GM21423 (cell line): Measurements from ENCODE around the gene FOXO3.
"Not testable (repeated sequence)": the region's sequence is repeated elsewhere in the genome, so short reads cannot be mapped to it uniquely, and the experiment has no call there.

Source experiments
- ATAC-seq: cut with Tn5 transposase; IDR thresholded peaks from one replicate; pipeline ENCODE4 v1.9.1; 2021; ENCODE audit warnings: mild to moderate bottlenecking, moderate library complexity; ENCODE audit not compliant: unreplicated experiment

FOXO3 gene

DNA sequence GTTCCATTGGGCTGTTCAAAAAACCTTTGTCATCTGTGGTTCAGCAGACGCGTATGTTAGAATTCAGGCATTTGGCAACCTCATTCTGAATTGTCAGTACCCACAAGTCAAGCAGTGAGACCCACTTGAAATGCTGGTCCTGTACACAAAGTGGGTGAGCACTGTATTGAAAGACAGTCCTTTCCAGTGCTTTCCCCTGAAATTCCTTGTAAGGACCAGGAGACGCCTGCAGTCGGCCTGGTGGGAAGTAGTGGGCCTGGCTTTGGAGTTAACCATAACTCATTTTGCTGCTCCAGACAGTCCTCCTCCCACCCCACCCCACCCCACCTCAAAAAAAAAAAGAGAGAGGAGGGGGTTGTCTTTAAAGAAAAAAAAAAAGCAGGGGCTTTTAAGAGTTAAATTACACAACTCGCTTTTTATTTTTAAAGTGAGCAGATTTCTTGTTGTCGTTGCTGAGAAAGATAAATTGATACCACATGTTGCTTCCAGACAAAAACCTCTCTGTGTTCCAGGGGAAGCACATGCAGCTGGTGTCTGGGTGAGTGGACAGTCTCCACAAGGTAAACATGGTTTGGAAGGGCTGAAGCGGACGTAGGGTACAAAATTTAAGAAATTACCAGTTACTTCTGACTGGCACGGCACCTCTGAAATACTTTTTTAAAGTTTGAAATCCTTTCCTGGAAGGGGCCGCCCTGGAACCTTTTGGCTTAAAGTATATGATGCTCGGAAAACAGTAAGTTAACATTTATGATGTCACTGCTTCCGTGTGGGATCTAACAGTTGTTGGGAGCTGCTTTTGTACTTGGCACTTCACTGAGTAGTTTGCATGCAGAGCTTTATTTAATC is 95.3 kb downstream of the FOXO3 start:
- no peak for ATAC-seq

- no peak for ATAC-seq
Observed at GRCh38 chr6:108656836-108657235, 96.1 kb downstream of the FOXO3 start.

DNA sequence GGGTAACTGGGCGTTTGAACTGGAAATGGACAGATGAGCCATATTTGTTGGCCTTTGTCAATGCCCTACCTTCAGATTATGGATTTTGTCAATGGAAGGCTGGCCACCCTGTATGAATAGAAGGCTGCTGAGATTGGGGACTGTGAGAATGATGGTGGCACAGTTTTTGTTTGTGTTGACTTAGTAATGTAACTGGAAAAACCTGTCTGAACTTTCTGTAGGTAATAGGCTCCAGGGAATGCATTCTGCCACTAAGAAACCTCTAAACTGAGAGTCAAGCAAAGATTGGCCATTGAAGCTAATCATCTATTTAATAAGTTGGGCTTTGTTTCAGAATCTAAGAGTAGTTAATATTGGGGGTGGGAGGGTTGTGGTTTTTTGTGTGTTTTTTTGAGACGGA is 97.5 kb downstream of the FOXO3 start:
- no peak for ATAC-seq

- ATAC-seq, result not testable (repeated sequence)
Observed at GRCh38 chr6:108658785-108659184, 98.1 kb downstream of the FOXO3 start.

- no peak for ATAC-seq
Observed at GRCh38 chr6:108660251-108660650, 99.5 kb downstream of the FOXO3 start.

GRCh38 chr6:108661430-108661829 is 100.7 kb downstream of the FOXO3 start:
- no peak for ATAC-seq

GRCh38 chr6:108661982-108662381 is 101.3 kb downstream of the FOXO3 start:
- ATAC-seq, result no peak

- ATAC-seq, result no peak
Observed at GRCh38 chr6:108662702-108663101, 102.0 kb downstream of the FOXO3 start.

DNA sequence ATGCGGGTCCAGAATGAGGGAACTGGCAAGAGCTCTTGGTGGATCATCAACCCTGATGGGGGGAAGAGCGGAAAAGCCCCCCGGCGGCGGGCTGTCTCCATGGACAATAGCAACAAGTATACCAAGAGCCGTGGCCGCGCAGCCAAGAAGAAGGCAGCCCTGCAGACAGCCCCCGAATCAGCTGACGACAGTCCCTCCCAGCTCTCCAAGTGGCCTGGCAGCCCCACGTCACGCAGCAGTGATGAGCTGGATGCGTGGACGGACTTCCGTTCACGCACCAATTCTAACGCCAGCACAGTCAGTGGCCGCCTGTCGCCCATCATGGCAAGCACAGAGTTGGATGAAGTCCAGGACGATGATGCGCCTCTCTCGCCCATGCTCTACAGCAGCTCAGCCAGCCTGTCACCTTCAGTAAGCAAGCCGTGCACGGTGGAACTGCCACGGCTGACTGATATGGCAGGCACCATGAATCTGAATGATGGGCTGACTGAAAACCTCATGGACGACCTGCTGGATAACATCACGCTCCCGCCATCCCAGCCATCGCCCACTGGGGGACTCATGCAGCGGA is 102.9 kb downstream of the FOXO3 start:
- ATAC-seq, result not testable (repeated sequence)

DNA sequence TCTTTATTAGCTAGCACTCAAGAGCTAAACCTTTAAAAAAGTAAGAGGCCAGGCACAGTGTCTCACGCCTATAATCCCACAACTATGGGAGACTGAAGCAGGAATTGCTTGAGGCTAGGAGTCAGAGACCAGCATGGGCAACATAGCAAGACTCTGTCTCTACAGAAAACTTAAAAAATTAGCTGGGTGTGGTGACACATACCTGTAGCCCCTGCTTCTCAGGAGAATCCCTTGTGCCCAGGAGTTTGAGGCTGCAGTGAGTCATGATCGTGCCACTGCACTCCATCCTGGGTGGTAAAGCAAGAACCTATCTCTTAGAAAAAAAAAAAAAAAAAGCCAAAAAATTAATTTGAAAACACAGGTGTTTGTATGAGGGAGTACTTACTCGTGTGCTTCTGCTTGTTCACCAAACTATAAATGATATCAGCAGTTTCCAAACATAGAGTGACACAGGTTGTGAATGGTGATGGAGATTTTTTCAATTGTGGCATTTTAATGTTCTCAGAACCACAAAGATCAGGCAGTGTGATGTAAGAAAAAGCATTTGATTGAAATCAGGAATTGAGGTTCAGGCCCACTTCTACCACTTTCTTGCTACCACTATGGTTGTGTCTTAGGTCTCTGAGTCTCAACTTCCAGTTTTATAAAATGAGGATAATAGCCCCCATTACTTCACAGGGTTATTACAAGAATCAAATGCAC is 104.9 kb downstream of the FOXO3 start:
- no peak for ATAC-seq

DNA sequence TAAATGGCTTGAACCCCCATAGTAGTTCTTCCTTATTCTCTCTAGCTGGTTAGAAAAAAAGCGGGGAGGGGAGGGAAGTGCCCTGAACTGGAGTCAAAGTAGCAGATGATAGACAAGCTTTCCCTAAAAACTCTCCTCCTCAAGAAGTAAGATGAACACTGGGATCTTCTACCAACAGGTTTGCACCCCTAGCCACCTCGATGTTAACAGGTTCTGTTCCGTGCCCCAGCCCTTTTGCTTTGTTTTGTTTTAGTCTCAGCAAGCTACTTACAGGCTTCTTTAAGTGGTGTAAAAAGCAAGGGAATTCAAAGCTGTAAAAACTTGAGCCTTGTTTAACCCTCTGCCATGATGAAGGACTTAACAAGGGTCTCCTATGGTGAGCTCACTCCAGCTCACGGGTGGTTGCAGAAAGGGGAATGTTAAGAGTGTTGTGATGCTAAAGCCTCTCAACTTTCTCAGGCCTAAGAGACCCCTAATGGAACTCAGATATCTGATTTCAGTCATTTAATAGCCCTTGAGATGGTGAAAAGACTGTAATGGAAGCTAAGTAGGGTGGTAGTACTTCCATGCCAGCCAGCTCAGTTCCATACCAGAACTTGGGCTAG is 106.0 kb downstream of the FOXO3 start:
- no peak for ATAC-seq

DNA sequence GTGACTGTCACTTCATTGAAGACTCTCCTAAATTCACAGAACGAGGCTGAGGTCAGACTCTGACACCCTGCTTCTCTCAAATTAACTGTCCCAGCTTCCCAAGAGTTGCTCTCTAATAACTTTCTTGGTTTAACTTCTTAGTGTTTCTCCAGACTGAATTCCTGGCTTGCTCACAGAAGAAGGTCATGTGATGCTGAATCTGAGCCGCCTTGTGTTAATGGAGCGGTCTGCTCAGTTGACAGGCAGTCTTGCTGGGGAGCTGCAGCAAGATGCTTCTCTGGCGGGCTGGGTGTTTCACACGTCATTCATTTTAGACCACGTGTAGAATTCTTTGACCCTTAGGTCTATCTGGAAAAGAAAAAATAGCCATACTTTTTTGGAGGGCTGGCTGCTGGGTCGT is 107.3 kb downstream of the FOXO3 start:
- ATAC-seq, result no peak

- ATAC-seq, result no peak
Observed at GRCh38 chr6:108669673-108670072, 109.0 kb downstream of the FOXO3 start.

DNA sequence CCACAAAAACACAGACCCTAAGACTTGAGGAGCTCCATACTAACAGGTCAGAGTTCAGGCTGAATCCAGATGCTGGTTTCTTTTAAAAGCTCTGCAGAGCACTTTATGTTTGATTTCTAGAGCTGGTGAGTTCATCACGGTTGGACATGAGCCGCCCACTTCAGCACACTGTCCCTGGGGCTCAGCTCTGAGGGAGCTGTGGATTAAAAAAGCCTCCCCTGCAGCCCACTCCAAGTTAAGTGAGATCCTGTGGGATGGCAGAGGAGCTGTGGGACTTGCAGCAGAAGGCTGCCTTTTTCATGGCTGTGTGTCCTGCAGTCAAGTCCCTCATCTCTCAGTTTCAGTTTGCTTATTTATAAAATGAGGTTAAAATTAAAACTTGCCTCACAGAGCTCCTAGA is 110.5 kb downstream of the FOXO3 start:
- no peak for ATAC-seq

GRCh38 chr6:108671790-108672189 is 111.1 kb downstream of the FOXO3 start:
- ATAC-seq, result no peak

GRCh38 chr6:108672641-108673040 is 111.9 kb downstream of the FOXO3 start:
- no peak for ATAC-seq

GRCh38 chr6:108673153-108673552 is 112.4 kb downstream of the FOXO3 start:
- ATAC-seq, result no peak

- ATAC-seq, result no peak
Observed at GRCh38 chr6:108673602-108674001, 112.9 kb downstream of the FOXO3 start.

GRCh38 chr6:108675226-108676200 is 114.8 kb downstream of the FOXO3 start:
- ATAC-seq, result no peak

DNA sequence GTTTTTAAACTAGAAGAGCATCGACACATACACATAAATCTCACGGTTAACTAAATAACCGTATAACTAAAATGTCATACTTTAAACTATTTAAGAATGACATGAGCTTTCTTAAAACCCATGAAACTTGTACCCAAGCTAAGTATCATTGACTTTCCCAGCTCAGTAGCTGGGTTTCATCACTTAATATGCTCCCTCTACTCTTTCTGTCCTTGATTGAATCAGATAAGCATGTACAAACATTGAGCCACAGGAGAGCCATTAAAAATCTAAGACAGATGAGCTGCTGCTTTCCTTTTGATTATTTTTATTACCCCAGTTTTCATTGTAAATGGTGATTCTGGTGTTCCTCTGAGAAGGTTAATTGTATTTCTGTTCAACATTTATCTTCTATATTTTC is 115.8 kb downstream of the FOXO3 start:
- no peak for ATAC-seq
